HG03521 (cell line): Measurements from ENCODE around the gene NKX2-2.
A peak's percentile ranks its signal among the peaks of the same experiment; 100 is the strongest.

ENCODE experiments used
- ATAC-seq: cut with Tn5 transposase; IDR thresholded peaks from one replicate; pipeline ENCODE4 v1.9.1; 2021; ENCODE audit warnings: mild to moderate bottlenecking, moderate library complexity; ENCODE audit not compliant: unreplicated experiment

The NKX2-2 gene

GRCh38 chr20:21513881-21514540 lies at the start of gene NKX2-2:
NKX2-2 (minus strand) TSS chr20:21514064; CDS start chr20:21513669, 395 bp downstream.
- ATAC-seq = no peak

DNA sequence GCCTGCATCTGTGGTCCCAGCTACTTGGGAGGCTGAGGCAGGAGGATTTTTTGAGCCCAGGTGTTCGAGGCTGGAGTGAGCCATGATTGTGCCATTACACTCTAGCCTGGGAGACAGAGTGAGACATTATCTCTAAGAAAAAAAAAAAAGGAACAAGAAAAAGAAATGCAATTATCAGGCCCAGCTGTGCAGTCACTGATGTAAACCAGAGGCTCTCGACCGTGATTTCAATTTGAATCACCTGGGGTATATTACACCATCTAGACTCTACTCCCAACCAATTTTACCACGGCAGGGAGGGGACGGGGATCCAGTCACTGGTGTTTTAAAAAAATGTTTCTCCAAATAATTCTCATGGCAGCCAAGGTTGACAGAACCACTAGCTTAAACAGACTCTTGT lies 48.8 kb upstream of the NKX2-2 start:
- no peak for ATAC-seq

- ATAC-seq = peak; percentile 72
Measured at GRCh38 chr20:21559305-21559704, 45.4 kb upstream of the NKX2-2 start.

DNA sequence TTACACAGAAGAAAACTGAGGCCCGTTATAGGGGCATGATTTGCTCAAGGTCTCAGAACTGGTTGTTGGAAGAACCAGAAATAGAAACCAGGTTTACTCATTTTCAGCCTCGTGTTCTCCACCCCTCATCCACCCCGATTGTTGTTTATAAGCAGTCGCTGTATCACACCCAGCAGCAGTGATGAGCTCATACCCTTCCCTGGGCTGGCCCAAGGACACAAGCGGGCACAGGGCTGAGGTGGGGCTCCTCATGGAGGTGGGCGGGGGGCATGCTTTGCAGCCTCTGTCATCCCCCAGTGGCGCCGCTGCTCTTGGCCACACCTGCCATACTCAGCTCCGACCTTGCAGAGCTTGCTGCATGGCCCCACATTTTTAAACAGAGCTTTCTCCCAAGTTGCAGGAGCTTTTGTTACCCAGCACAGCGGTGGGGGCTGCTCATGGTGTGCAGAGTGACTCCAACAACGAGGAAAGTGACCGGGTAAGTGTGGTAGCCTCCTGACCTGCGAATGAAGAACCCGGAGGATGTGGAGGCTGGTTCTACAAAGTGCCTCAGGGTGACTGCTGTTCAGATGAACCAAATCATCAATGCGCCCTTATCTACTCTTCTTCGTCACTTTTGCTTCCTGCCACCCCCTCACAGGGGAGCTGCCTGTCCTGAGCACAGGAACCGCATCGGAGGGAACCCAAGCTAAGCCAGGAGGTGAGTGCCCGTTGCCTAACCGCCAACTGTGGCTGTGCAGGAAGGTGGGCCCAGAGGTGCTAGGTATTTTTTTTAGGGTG lies 43.6 kb upstream of the NKX2-2 start:
- no peak for ATAC-seq

GRCh38 chr20:21556398-21556797 lies 42.5 kb upstream of the NKX2-2 start:
- no peak for ATAC-seq

DNA sequence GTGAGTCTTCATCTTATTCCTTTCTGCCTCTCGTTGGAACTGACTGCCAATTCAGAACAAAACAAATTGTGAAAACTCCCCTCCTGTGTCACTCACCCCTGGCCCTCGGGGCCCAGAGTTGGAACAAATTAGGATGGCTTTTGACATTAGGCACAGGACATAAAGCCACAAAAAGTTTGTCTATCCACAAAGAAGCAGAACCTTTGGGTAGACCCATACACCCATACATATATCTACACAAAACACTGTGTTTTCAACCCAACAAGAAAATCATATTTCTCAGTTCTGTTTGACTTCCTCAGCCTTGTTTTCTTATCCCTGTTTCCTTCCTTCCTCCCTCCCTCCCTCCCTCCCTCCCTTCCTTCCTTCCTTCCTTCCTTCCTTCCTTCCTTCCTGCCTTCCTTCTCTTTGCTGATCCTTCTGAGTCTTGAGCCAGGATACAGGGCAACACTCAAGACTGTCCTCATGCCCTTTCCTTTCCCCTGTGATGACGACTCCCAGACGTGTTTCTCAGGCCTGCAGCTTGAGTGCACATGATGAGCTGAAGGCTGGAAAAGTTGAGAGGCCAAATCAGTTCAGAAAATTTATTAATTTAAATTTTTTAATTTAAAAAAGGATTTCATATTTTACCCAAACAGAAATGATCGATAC lies 41.7 kb upstream of the NKX2-2 start:
- ATAC-seq = no peak

- no peak for ATAC-seq
Measured at GRCh38 chr20:21554985-21555384, 41.1 kb upstream of the NKX2-2 start.

- no peak for ATAC-seq
Measured at GRCh38 chr20:21554376-21554890, 40.6 kb upstream of the NKX2-2 start.

- ATAC-seq = no peak
Measured at GRCh38 chr20:21550587-21550986, 36.7 kb upstream of the NKX2-2 start.

- ATAC-seq = peak; percentile 75
Measured at GRCh38 chr20:21548390-21549035, 34.6 kb upstream of the NKX2-2 start.

DNA sequence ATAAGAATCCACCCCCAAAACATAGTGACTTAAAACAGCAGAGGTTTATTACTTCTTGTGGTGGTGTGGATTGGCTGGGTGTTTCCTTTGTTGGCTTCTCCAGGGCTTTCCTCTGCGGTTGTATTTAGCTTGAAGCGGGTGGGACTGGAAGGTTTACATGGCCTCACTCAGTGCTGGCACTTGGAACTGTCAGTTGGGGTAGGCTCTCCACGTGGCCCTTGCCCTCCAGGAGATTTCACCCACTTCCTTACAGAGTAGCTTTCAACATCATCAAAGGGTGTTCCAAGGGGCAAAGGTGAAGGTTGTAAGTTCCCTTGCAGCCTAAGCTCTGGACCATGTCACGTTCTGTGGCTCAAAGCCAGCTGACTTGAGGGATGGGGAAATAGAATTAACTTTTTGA lies 32.5 kb upstream of the NKX2-2 start:
- ATAC-seq = no peak

DNA sequence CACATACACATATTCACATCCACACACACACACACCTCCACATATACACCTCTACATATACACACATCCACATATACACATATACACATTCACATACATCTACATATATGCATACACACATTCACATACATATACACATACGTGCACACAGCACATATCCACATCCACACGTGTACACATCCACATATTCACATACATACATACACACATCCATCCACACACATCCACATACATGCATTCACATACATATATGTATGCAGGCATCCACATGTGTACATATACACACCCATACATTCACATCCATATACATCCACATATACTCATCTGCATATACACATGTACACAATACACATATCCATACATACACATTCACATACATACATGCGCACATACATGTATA lies 25.6 kb upstream of the NKX2-2 start:
- ATAC-seq = no peak

- ATAC-seq = no peak
Measured at GRCh38 chr20:21534886-21535285, 21.0 kb upstream of the NKX2-2 start.

DNA sequence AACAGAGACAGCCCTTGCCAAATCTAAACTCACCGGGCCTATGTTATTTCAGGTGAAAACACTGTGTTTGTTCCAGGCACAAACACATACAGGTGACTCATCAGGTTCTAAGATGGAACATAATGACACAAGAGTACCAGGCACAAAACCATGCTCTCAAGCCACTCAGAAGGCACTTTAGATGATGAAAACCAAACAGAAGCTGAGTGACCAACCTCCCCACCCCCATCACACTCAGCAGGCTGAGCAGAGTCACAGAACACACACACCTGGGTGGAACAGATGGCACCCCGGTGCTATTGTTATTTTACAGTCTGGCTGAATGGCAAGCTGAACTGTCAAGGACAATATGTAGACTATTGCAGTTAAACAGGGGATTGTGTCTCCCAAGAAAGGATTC lies 20.6 kb upstream of the NKX2-2 start:
- ATAC-seq = no peak

DNA sequence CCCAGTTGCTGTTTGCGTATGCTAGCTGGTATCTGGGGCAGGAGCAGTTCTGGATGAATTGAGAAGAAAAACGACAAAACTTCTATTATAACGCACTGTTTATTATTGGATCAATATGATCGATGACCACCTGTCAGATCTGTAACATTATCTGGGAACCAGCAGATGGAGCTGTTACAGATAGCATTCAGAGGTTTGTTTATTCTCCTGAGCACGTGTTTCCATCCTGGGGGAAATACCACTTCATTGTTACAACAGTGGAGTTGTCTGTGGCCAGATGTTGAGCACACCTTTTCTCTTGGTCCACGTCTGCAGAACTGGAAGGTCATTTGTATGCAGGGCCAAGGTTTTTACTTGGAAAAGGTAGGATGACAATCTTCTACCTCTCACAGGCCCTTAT lies 16.0 kb upstream of the NKX2-2 start:
- ATAC-seq = no peak

DNA sequence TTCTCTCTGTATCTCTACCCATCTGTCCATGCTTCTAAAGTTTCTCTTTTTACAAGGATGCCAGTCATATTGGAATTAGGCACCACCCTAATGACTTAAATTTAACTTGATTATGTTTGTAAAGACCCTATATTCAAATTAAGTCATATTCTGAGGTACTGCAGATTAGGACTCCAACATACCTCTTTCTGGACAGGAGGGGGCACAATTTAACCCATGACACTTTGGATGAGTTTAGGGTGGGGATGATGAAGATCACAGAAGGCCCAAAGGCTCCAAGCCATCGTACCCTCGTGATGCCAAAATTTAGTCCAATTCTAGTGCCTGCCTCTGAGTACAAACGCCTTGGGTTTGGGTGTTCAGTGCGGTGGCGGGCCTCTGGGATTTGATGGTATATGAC lies 15.0 kb upstream of the NKX2-2 start:
- no peak for ATAC-seq

DNA sequence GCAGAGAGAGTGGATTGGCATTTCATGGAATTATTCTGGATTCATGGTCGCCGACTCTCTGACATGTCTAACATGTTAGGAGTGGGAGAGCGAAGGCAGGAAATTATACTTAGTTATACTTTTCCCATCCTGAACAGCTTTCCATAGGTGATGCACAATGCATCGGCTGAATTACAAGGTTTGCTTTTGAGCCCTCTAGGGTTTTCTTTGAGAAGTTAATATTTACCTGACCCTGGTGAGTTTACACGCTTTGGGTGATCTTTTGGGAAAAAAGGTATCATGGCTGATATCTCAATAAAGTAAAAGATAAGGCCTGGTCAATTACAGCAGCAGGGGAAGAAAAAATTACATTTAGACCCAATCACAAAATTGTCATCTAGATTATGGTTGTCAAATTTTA lies 14.0 kb upstream of the NKX2-2 start:
- no peak for ATAC-seq

DNA sequence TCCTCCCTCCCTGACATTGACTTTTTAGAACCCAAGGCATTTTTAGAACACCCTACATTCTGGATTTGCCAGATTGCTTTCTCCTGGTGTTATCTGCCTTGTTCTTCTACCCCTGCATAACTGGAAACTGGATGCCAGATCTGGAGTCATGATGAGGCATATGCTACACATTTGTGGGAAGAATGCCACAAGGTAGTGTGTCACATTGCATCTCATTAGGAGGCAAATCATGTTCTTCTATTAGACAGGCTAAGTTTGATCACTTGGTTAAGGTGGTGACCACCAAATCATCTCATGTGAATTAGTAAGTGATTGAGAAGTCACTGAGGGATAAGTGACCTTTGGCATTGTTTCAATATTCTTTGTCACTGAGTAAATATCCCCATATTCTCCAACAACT lies 12.9 kb upstream of the NKX2-2 start:
- no peak for ATAC-seq

- ATAC-seq = no peak
Measured at GRCh38 chr20:21523895-21524294, 10.0 kb upstream of the NKX2-2 start.

- ATAC-seq = no peak
Measured at GRCh38 chr20:21523281-21523868, 9.5 kb upstream of the NKX2-2 start.
